ENCODE results near the gene LENEP. TPM values are rescaled to one million over a fixed set of nuclear protein-coding genes. Genes with fewer than 3 reads are reported as not detected.

LENEP gene, protein sequence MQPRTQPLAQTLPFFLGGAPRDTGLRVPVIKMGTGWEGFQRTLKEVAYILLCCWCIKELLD
- total RNA-seq: 0.94 TPM

DNA sequence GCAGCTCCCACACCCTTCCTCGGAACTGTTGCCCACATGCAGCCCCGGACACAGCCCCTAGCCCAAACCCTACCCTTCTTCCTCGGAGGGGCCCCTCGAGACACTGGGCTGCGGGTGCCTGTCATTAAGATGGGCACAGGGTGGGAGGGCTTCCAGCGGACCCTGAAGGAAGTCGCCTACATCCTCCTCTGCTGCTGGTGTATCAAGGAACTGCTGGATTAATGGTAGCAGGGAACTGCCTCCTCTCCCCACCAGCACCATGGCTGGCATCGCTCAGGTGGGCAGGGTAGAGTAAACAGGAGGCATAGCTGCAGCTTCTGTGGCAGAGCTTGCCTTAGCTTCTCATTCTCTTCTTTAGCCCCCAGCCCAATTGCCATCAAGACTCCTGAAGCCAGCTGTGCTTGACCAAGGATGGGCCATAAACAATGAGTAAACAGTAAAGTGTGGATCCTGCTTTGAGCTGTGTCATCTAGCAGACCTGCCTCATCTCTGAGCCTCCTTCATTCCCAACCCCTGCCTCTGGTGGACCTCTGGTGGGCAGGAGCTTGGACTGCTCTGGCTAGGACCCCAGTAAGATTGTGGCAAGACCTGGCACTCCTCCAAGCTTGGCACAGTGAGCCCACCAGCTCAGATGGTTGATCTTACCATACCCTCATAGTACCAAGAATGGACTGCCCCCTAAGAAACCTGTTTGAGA, at the start of gene LENEP:
LENEP (plus strand) TSS at position 15 of the 697 bp plus-strand sequence; CDS start at position 37, 22 bp downstream.
- DNase-seq (ENCODE audit: low spot score): no peak

DNA sequence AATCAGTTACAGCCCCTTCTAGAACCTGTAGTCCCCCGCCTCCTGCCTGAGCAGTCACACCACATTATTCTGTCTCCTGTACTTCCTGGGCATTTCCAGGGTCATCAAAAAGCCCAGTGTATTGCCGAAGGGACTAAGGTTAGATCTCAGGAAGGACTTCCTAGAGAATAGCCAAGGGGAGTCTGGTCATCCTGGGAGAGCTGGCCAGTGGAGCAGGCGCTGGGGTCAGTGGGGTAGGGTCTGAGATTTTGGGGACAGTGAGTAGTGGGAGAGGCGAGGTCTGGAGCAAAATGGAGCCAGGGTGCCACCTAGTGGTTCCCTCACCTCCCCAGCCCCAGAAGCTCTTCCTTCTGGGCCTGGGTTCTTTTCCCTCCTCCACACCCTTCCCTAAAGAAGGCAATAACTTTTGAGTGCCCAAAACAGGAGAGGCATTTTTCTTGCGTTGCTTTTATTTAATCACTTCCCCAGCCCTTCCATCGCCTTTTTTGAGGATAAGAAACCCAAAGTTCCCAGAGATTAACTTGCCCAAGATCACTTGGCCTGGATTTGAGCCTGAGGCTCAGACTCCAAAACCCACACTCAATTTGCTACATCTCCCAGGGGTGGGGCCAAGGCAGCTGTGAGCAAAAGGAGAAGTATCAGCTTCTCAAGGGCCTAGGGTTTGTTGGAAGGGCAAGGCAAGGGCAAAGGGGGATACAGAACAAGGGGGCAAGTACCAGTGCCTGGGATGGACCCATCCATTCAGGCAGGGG, 49.6 kb upstream of the LENEP start:
- no peak for DNase-seq (ENCODE audit: low spot score)

DNA sequence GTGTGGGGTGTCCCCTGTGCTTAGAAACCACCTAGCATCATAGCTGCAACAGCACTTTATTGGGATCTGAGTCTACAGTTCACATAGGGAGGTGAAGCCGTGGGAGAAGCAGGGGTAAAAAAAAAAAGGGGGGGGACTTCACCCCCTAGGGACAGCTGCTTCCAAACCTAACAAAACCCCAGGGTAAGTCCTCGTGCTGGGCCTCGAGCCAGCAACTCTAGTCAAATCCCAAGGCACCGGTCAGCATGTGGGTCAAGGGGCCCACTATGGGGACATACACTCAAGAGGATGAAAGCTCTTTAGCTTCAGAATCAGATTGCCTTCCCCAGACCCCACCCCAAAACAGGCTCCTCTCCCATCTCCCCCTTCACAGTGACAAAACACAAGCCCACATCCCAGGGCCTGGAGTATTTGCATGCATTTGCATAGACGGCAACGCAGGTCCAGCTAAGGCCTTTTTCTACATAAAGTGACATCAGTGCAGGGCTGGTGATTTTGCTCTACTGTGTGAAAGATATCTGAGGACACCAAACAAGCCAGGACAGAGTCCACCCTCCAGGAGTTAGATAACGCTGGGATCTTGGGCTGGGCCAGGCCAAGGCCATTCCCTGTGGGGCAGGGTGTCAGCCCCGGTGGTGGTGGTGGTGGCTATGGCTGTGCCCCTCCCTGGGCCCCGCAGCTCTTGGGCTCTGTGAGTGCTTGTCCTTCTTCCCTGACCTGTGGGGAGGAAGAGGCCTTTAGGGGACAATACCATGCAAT, 48.8 kb upstream of the LENEP start:
- DNase-seq (ENCODE audit: low spot score): no peak

DNA sequence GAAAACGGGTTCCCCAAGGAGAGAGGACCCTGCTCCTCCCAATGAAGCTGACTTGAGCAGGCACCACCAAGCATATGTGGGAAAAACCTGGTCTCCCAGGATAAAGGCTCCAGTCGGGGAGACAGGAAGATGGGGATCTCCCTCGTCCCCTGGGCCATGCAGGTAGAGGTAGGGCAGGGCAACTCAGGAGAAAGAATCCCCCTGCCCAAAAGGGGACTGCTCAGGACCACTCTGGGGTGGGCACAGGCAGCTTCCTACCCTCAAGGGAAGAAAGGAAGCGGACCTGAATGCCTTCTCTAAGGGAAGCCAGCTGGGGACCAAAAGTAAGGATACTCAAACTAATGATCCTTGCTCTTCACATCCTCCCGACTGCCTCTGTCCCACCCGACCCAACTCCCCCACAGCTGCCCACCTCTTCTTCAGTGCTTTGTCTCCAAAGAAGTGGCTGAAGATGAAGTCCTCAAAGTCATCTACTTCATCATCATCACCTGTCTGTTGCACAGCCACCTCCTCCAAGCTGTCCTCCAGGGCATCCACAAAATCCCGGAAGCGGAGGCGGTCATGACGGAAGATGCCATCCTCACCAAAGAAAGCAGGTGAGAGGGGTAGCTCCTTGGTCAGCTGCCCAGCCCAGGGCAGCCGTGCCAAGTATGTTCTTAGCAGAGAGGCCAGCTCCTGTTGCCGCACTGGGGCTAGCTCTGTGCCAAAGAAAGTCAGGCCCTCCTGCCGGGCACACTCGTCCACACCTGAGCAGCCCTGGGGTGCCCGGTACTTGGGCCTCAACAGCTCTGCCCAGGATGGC, 48.0 kb upstream of the LENEP start:
- DNase-seq (ENCODE audit: low spot score): no peak

DNA sequence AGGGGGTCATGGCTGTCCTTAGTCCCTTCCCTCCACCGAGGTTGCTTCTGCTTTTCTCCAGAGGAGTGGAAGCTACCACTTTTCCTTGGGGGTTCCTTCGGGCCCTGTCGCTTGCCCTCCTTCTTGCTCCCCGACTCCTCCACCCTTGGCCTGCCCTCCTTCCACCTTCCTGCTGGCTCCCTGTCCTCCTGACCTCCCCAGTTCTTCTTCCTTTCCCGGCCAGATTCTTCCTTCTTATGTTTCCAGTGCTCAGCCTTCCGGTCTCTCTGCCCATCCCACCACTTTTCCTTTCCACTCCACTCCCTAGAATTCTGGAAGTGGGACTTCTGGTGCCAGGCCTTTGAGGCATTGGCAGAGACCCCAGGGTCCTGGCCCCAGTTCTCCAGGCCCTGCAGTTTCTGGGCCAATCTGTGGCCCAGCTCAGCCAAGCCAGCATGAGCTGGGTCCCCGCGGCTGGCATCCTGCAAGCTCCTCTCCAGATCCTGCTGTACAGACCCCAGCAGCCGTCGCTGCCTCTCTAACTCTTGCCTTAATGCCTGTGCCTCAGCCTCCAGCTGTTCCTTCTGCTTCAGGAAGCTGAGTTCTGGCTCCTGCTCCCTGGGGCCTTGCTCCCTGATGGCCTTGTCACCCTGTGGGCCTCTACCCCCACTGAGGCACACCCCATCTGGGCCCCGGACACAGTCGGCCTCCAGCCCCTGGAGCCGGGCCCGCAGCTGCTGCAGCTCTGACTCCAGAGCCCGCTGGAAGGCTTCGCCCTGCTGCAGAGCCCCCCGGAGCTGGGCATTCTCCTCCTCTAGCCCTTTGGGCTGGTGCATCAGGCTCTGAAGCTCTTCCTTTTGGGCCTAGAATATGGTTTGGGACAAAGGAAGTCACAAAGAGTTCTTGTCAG, 47.2 kb upstream of the LENEP start:
- DNase-seq (ENCODE audit: low spot score): no peak

DNA sequence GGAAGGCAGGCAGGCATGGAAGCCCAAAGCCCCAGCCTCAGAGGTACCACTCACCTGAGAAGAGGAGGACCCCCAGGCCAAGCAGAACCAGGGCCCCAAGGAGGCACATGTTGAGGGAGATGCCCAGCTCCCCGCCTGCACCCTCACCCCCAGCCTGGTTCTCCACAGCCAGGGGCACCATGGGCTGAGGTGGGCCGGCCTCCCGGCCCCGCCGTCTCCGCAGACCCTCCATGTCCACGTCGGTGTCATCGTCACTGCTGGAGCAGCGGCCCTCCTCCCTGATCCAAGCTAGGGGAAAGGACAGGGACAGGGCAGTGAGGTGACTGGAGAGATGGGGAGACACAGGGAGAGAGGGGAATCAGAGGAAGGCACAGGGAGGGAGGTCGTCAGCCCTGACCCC, 45.3 kb upstream of the LENEP start:
- DNase-seq (ENCODE audit: low spot score): no peak

DNA sequence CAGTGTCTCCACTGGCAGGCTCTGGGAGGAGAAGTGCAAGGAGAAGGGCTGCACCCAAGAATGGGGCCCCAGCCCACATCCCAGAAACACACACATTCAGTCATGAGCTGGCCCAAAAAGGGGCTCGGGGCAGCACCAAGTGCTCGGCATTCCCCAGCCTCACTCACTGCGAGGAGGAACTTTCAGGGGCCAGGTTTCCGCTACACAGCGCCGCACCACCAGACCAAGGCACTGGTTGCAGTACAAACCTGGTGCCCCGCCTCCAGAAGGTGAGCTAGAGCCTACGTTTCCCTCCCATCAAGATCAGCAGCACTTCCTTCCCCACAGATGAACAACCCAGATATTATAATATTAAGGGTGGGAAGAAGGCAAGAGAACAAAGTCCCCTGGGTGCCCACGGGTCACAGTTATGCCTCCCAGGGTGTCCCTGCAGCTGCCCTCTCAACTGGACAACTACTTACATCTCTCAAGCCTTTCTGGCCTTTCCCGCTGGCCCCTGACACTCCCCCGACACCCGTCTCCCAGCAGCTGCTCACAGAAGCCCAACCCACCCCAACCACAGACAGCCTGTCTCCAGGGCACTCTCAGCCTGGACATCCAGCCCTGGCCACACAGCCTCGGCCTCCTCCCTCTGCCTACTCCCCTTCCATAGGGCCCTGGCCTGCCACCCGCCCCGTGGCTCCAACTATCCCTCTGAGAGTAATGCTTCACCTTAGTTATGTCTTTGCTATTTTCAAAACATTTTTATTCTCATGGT, 41.3 kb upstream of the LENEP start:
- DNase-seq (ENCODE audit: low spot score): no peak

DNA sequence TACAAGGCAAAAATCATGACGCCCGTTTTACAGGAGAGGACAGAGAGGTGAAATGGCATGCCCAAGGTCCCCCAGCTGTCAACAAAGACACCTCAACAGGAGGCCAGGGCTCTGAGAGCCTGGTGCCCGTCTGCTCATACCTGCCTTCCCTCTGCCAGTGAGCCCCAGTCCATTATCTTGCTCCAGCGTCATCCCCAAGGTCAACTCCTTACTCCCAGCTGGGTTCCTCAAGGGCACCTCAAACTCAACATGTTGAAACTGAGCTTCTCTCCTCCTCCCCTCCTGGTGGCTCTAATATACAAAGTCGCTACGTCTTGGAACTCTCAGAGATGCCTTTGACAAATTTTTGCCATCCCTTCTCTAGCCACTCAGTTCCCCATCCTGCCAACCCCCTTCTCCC, 40.7 kb upstream of the LENEP start:
- DNase-seq (ENCODE audit: low spot score): no peak

DNA sequence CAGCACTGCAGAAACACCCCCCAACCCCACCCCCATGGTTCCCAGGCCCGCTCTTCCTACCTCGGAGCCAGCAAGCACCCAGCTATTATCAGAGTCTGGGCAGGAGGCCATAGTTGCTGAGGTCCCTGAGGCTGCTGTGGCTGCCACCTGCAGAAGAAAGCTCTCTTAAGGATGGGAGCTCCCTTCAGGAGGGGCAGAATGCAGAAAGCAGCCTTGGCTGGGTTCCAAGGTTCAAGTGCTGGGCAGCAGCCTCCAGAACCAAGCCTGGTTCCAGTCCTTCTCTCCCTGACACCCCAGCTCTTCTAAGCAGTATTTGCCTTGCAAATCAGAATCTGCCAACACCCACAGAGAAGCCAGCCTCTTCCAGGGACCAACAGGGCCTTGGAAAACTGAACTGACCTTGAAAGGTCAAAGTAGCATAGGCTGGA, 39.8 kb upstream of the LENEP start:
- no peak for DNase-seq (ENCODE audit: low spot score)

DNA sequence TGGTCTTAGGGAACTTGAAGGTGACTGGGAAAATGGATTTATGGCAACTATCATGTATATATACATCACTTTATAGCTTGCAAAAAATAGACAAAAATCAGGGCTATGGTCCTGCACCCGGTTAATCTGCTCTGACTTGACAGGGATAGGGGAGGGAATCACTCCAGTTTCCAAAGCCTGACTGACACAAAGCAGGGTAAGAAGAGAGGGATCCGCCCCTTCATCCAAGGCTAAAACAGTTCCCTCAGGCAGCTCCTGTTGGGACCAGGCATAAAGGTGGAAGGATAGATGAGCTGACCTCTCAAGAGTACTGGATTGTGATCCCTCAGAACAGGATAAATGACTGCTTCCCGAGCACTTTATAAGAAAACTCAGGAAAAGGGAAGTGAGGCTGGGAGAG, 38.8 kb upstream of the LENEP start:
- DNase-seq (ENCODE audit: low spot score): no peak

DNA sequence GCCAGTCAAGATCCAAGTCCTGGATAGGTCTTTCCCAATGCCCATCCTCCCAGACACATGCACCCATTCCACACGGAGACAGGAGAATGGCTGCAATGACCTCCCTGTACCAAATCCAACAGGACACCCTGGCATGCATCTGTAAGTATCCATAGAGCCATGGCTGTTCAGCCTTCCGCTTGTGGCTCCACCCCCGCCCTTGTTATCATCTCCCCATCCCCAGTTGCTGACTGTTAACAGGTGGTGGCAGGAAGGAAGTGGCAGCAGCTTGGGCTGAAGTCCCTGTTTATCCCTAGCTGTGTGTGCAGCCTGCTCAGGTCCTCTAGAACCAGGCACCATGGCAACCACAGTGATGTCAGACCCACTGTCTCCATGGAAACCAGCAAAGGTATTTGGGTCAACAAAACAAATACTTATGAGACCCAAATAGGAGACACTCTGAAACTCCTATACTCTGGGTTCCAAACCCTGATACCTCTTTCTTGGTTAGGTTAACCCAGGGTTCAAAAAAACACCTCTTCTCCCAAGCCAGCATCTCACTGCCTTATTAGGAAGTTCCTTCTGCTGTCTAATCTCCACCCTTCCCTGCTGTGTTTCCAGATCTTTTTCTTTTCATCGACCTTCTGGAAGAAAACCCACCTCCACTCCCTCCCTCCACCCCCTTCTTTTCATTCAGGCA, 38.2 kb upstream of the LENEP start:
- no peak for DNase-seq (ENCODE audit: low spot score)

DNA sequence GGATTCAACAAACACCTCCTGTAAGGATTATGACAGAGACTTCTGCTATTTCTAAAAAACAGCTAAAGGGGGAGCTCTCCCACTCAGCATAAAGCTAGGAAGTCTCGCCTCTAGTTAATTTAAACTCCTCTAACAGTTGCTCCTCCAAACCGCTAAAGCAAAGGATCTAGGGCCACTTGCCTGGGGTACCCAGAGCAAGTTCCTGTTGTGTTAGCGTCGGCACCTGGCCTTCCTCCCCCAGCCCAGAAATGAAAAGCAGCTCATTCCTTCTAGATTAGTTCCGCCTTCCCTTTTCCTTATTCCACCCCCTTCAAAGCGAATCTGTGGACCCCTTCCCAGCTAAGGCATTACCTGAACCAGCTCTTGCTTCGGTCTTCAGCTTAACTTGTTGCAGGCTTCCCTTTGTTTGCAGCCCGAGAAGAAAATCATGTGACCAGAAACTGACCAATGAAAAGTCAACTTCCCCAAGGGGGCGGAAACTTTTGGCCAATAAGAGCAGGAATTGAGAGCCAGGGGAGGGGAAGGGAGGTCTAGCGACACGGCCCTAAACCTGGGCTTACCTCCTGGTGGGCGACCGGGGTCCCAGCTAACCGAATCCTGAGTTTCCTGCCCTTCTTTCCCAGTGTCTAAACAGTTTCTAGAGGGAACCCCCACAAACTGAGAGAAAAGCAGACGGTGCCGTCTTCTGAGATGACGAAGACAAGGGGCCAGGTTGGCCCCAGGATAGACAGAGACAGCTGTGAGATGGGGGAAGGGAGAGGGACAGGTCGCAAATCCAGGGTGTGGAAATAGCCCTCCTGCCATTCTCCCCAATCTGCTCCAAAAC, 37.5 kb upstream of the LENEP start, which contains the start of gene PBXIP1:
PBXIP1 (minus strand) TSS at position 382 of the 826 bp plus-strand sequence. CDS start 2,378 bp downstream, outside the sequence.
- peak; percentile 89 for DNase-seq (ENCODE audit: low spot score)

DNA sequence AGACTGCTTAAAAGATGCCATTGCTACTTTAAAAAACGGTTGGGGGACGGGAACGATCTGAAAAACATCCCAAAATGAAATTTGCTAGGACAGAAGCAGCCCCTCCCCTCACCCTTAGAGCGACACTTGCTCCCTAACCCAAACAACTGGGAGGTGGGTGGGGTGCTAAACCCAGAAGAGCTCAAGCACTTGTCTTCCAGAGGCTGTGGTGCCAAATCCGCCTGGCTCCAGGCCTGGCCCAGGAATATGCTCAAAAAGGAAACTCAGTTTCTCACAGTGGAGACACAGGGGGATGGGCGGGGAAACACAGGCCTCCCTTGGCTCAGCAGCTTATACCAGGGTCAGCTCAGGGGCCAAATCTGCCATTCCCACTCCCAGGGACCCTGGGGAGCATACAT, 36.8 kb upstream of the LENEP start:
- DNase-seq (ENCODE audit: low spot score): no peak

DNA sequence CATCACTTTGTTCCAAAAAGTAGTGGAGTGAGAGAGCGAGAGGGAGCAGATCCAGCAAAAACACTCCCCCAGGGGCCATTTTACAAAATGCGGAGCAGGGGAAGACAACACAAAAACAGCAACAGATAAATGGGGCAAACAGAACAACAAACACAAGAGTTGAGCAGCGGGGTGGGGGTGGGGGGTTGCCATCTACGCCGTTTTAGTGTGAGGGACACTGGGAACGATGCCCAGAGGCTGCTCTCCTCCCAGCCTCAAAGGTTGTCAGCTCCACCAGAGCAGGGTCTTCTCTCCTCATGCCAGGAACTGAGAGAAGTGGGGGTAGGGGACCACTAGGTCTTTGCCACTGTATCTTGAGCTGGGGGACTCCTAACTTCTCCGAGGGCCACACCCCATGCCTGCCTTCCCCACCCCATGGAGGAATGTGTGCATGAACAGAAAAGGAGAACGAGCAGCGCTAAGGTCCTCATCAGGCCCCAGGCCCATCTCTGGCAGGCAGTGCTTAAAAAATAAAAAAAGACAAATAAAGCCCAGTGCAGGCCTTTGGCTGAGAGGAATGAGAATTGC, 36.2 kb upstream of the LENEP start:
- DNase-seq (ENCODE audit: low spot score): no peak

DNA sequence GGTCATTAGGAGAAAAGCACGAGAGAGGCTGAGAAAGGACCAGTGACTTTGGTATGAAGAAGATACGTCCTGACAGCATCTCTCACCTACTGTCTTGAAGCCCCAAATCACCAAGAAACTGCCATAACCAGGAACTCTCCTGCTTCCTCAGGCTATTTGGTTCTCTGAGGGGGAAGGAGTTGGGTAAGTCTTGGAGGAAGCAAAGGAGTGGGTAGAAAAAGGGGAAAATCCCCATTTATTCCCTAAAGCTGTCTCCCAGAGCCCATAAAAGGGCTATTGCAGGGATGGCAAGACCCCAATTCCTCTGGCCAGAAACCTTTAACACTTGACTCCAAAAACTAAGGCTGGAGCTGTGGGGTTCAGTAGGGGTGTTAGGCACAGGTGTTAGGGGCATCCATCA, 35.4 kb upstream of the LENEP start:
- no peak for DNase-seq (ENCODE audit: low spot score)

DNA sequence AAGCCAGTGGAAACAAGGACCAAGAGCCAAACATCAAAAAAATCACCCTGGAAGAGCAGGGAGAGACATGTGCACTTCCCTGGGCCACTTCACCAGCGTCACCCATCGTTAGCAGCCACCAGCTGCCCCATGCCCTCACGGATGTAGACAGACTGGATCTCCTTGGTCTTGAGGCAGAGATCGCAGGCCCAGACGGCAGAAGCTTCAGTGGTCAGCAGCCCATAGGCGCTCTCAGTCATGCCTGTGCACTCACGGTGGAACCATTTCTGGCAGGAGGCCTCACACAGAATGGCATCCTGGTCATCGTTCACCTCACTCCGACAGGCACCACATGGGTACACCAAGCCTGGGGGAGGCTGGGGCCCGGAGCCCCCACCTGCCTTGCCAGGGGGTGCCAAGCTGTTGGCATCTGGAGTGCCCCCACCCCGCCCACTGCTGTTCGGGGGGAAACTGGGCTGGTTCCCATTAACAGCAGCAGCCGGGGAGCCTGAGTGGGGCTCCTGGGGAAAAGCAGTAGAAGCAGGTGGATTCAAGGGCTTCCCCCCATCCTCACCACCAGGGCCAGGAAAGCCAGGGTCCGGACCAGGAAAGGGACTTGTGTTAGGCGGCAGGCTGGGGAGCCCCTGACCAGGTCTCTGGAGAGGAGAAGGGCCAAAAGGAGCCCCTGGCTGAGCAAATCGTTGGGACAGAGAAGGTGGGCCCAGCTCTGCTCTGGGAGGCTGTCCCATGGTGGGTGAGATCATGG, 34.5 kb upstream of the LENEP start:
- DNase-seq (ENCODE audit: low spot score): no peak

DNA sequence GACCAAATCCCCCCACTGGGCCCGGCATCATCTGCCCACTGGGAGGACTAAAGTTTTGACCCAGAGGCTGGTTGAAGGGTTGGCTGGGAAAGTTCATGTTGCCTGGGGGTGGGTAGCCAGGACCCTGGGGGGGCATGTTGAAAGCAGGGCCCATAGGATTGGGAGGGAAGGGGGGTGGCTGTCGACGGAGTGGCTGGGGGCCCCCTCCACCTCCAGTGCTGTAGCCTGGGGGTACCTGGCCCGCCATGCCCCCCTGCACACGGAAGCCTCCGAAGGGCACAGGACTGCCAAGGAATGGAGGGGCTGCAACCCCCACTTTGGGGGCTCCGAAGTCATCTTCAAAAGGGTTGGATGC, 34.0 kb upstream of the LENEP start:
- no peak for DNase-seq (ENCODE audit: low spot score)

Measured in ureter (tissue), 1 donor.